Uterus (tissue), 2 donors: ENCODE measurements around the gene ZNF236.

Experiments
- CTCF ChIP-seq, 4 experiments: fragments of 200-600 bp in 2 of 4; fragments of 450-650 bp in 2 of 4; sonication (generic) in 2 of 4; IDR thresholded peaks; one replicate each; pipeline ENCODE4 v1.5.1; 2016 to 2019; ENCODE audit warnings: antibody characterized with exemption in 4 of 4, mild to moderate bottlenecking in 2 of 4, moderate library complexity in 1 of 4
- POLR2A ChIP-seq, 2 donors: fragments of 450-650 bp; IDR thresholded peaks; one replicate each; pipeline ENCODE4 v1.6.1; 2016; ENCODE audit warnings: antibody characterized with exemption in 2 of 2, mild to moderate bottlenecking in 1 of 2, moderate library complexity in 1 of 2

DNA sequence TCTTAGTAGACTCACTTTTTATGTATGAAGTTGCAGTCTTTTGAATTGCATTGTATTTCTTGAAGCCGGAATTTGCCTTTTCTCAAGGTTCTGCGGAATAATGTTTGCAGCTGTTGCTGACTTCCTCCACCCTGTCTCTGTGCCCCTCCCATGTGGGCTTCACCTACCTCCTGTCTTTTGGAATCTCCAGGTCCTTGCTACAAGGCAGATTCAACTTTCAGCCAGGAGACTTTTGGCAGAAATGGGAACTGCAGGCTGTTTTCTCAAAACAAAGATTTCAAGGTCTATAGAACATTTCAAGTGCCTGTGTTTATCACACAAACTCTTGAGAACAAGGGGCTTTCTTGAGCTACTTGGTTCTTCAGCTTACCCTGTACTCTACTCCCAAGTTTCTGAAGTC is 25.6 kb downstream of the ZNF236 start:
- TF ChIP-seq CTCF (IDR thresholded peaks at IDR 0.05): no peak
- no peak for TF ChIP-seq POLR2A (IDR thresholded peaks at IDR 0.05)
